ENCODE measurements around the gene TFEC.

DNA sequence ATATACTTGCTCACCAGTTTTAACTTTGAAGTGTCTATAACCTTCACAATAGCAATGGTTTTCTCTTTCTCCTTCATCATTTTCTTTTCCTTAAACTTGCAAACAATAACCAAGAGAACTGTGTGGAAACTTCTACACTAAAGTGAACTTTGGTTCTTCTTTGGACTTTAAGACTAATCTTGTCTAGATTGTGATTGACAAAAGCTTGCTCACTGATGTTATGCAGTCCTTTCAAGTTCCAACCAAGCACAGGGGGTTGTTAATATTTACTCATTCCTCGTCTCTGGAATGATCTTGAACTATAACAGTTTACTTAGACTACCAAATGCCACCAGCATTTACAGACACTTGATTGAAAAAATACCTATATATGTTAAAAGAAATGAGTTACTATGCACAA lies 62.4 kb downstream of the TFEC start:
- TF ChIP-seq, protein P1, sequence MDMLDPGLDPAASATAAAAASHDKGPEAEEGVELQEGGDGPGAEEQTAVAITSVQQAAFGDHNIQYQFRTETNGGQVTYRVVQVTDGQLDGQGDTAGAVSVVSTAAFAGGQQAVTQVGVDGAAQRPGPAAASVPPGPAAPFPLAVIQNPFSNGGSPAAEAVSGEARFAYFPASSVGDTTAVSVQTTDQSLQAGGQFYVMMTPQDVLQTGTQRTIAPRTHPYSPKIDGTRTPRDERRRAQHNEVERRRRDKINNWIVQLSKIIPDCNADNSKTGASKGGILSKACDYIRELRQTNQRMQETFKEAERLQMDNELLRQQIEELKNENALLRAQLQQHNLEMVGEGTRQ (IDR thresholded peaks at IDR 0.05; ENCODE audit: low read depth, low read length): no peak
- TF ChIP-seq BHLHE40 (IDR thresholded peaks at IDR 0.05; ENCODE audit: low read depth, low read length) (no peak), RCOR1 (IDR thresholded peaks at IDR 0.05; ENCODE audit: insufficient replicate concordance, low read length) (no peak), RAD21 (IDR thresholded peaks at IDR 0.05; ENCODE audit: low read length) (no peak), RFX5 (IDR thresholded peaks at IDR 0.05; ENCODE audit: low read depth, low read length) (no peak), POLR2A (IDR thresholded peaks at IDR 0.05; ENCODE audit: low read depth, low read length) (no peak), SMC3 (IDR thresholded peaks at IDR 0.05; ENCODE audit: low read depth, low read length) (no peak), CEBPB (IDR thresholded peaks at IDR 0.05; ENCODE audit: low read depth, low read length) (no peak), MAZ (IDR thresholded peaks at IDR 0.05; ENCODE audit: borderline replicate concordance, low read depth, low read length) (no peak), MXI1 (IDR thresholded peaks at IDR 0.05; ENCODE audit: borderline replicate concordance, low read depth, low read length) (no peak), FOS (IDR thresholded peaks at IDR 0.05; ENCODE audit: low read depth, low read length) (no peak)
- TF ChIP-seq, protein P2, sequence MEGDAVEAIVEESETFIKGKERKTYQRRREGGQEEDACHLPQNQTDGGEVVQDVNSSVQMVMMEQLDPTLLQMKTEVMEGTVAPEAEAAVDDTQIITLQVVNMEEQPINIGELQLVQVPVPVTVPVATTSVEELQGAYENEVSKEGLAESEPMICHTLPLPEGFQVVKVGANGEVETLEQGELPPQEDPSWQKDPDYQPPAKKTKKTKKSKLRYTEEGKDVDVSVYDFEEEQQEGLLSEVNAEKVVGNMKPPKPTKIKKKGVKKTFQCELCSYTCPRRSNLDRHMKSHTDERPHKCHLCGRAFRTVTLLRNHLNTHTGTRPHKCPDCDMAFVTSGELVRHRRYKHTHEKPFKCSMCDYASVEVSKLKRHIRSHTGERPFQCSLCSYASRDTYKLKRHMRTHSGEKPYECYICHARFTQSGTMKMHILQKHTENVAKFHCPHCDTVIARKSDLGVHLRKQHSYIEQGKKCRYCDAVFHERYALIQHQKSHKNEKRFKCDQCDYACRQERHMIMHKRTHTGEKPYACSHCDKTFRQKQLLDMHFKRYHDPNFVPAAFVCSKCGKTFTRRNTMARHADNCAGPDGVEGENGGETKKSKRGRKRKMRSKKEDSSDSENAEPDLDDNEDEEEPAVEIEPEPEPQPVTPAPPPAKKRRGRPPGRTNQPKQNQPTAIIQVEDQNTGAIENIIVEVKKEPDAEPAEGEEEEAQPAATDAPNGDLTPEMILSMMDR (conservative IDR thresholded peaks at IDR 0.05; ENCODE audit: low read depth, low read length): no peak
- TF ChIP-seq, protein P3, sequence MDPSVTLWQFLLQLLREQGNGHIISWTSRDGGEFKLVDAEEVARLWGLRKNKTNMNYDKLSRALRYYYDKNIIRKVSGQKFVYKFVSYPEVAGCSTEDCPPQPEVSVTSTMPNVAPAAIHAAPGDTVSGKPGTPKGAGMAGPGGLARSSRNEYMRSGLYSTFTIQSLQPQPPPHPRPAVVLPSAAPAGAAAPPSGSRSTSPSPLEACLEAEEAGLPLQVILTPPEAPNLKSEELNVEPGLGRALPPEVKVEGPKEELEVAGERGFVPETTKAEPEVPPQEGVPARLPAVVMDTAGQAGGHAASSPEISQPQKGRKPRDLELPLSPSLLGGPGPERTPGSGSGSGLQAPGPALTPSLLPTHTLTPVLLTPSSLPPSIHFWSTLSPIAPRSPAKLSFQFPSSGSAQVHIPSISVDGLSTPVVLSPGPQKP (IDR thresholded peaks at IDR 0.05; ENCODE audit: borderline replicate concordance, low read depth, low read length): no peak
